SK-N-SH (cell line): ENCODE results near the gene LGALS13. TPM values are rescaled to one million over a fixed set of nuclear protein-coding genes. Genes with fewer than 3 reads are reported as not detected.

Source experiments
- CTCF ChIA-PET: fragments of 300-600, 350-600 bp; formaldehyde crosslinking; extraction: SDS; loops from one replicate; lab custom pipeline; 2021; lab: Yijun Ruan, JAX
- POLR2A ChIA-PET: fragments of 350-600 bp; sonication (Branson Sonifier 250); formaldehyde crosslinking; extraction: SDS; loops from one replicate; lab custom pipeline; 2020; ENCODE audit warnings: antibody characterized with exemption, inconsistent platforms; lab: Yijun Ruan, JAX
- DNase-seq: peaks from one replicate; pipeline ENCODE4 v3.0.0; 2012
- H2AFZ ChIP-seq: fragments of 200-600 bp; sonication (generic); 2 replicates; pipeline ENCODE4 v1.8.1; 2016; ENCODE audit warnings: antibody characterized with exemption, mild to moderate bottlenecking, low read depth
- H3F3A ChIP-seq: fragments of 200-600 bp; sonication (generic); replicated peaks from 2 replicates; pipeline ENCODE3; 2016; ENCODE audit warnings: antibody characterized with exemption, mild to moderate bottlenecking; ENCODE audit not compliant: insufficient read depth
- H3K27ac ChIP-seq, 2 experiments: fragments of 200-500 bp in 1 of 2; fragments of 200-600 bp in 1 of 2; sonication (Bioruptor generic) in 1 of 2; sonication (generic), shearing (Covaris generic) in 1 of 2; 2 replicates each; pipeline versions ENCODE4 v1.5.1 to v1.6.1; 2014 to 2016; ENCODE audit warnings: low read depth in 2 of 2, inconsistent platforms in 1 of 2, low read length in 1 of 2, mild to moderate bottlenecking in 1 of 2, mixed read lengths in 1 of 2
- H3K27me3 ChIP-seq: fragments of 200-600 bp; sonication (generic), shearing (Covaris generic); 2 replicates; pipeline ENCODE4 v1.6.1; 2016; ENCODE audit warnings: mixed run types; ENCODE audit not compliant: insufficient read depth
- H3K36me3 ChIP-seq, 2 experiments: fragments of 200-500 bp in 1 of 2; fragments of 200-600 bp in 1 of 2; sonication (Bioruptor generic) in 1 of 2; sonication (generic) in 1 of 2; replicated peaks in 1 of 2; 2 replicates each; pipeline versions ENCODE3 to v1.5.1; 2014 to 2016; ENCODE audit warnings: low read length in 1 of 2, mild to moderate bottlenecking in 1 of 2; ENCODE audit not compliant: insufficient read depth in 2 of 2, control insufficient read depth in 1 of 2
- H3K4me1 ChIP-seq, 2 experiments: fragments of 200-500 bp in 1 of 2; fragments of 200-600 bp in 1 of 2; sonication (Bioruptor generic) in 1 of 2; sonication (generic), shearing (Covaris generic) in 1 of 2; 2 replicates each; pipeline versions ENCODE4 v1.5.1 to v1.6.1; 2014 to 2016; ENCODE audit warnings: low read depth in 1 of 2, low read length in 1 of 2, mixed run types in 1 of 2; ENCODE audit not compliant: insufficient read depth in 2 of 2, control insufficient read depth in 1 of 2
- H3K4me2 ChIP-seq: fragments of 200-600 bp; sonication (generic), shearing (Covaris generic); 2 replicates; pipeline ENCODE4 v1.6.1; 2017; ENCODE audit warnings: mixed run types
- H3K4me3 ChIP-seq, 2 experiments: fragments of 200-500 bp in 1 of 2; fragments of 200-600 bp in 1 of 2; sonication (Bioruptor generic) in 1 of 2; sonication (generic), shearing (Covaris generic) in 1 of 2; 2 replicates each; pipeline versions ENCODE4 v1.5.1 to v1.8.1; 2014 to 2016; ENCODE audit warnings: low read depth in 2 of 2, inconsistent platforms in 1 of 2, low read length in 1 of 2, mild to moderate bottlenecking in 1 of 2, mixed read lengths in 1 of 2, moderate library complexity in 1 of 2
- H3K79me2 ChIP-seq: fragments of 200-600 bp; sonication (generic); 2 replicates; pipeline ENCODE4 v1.8.1; 2017; ENCODE audit warnings: mild to moderate bottlenecking; ENCODE audit not compliant: insufficient read depth
- H3K9ac ChIP-seq: fragments of 200-600 bp; sonication (generic); 2 replicates; pipeline ENCODE4 v1.6.1; 2017; ENCODE audit warnings: mixed run types
- H3K9me2 ChIP-seq: fragments of 200-600 bp; sonication (generic); 2 replicates; pipeline ENCODE4 v1.6.1; 2017; ENCODE audit warnings: mixed run types
- H3K9me3 ChIP-seq: fragments of 200-600 bp; sonication (generic); 2 replicates; pipeline ENCODE4 v1.6.1; 2017; ENCODE audit warnings: mixed run types, mild to moderate bottlenecking, moderate library complexity
- H4K20me1 ChIP-seq: fragments of 200-600 bp; sonication (generic); 2 replicates; pipeline ENCODE4 v1.6.1; 2017; ENCODE audit warnings: mild to moderate bottlenecking, mixed run types; ENCODE audit not compliant: insufficient read depth
- ELF1 ChIP-seq: IDR thresholded peaks from 2 replicates; pipeline ENCODE4 v1.4.0; 2012
- EZH2phosphoT487 ChIP-seq: fragments of 200-600 bp; sonication (generic); IDR thresholded peaks from 2 replicates; pipeline ENCODE4 v1.6.1; 2017; ENCODE audit warnings: low read depth, mixed run types, mild to moderate bottlenecking, antibody characterized with exemption, moderate library complexity, borderline replicate concordance
- FOSL2 ChIP-seq: IDR thresholded peaks from 2 replicates; pipeline ENCODE4 v1.4.0; 2012; ENCODE audit warnings: low read depth, mild to moderate bottlenecking, moderate library complexity, borderline replicate concordance
- FOXJ3 ChIP-seq: sonication (generic); formaldehyde crosslinking; IDR thresholded peaks from 2 replicates; pipeline ENCODE4 v1.5.1; 2020; ENCODE audit warnings: mild to moderate bottlenecking, missing genetic modification reagents
- GABPA ChIP-seq: IDR thresholded peaks from 2 replicates; pipeline ENCODE4 v1.4.0; 2012; ENCODE audit warnings: low read depth, mild to moderate bottlenecking
- JUND ChIP-seq: IDR thresholded peaks from 2 replicates; pipeline ENCODE4 v1.4.0; 2012
- MEF2A ChIP-seq: IDR thresholded peaks from 2 replicates; pipeline ENCODE4 v1.4.0; 2012; ENCODE audit warnings: low read depth, borderline replicate concordance
- NRF1 ChIP-seq: IDR thresholded peaks from 2 replicates; pipeline ENCODE4 v1.6.1; 2012; ENCODE audit warnings: low read depth, mild to moderate bottlenecking, low read length
- POLR2AphosphoS5 ChIP-seq: IDR thresholded peaks from 2 replicates; pipeline ENCODE4 v1.6.1; 2012; ENCODE audit warnings: low read depth, low read length
- RAD21 ChIP-seq: IDR thresholded peaks from 2 replicates; pipeline ENCODE4 v1.6.1; 2012; ENCODE audit warnings: mild to moderate bottlenecking, low read length
- RCOR1 ChIP-seq: fragments of 150-350 bp; IDR thresholded peaks from 2 replicates; pipeline ENCODE4 v1.6.1; 2017; ENCODE audit warnings: antibody characterized with exemption, low read length
- RFX5 ChIP-seq: IDR thresholded peaks from 2 replicates; pipeline ENCODE4 v1.6.1; 2012; ENCODE audit warnings: mild to moderate bottlenecking, improper control_type of control experiment, low read length
- RXRA ChIP-seq: IDR thresholded peaks from 2 replicates; pipeline ENCODE4 v1.4.0; 2012; ENCODE audit warnings: low read depth, mild to moderate bottlenecking, borderline replicate concordance
- SIN3A ChIP-seq: IDR thresholded peaks from 2 replicates; pipeline ENCODE4 v1.6.1; 2012; ENCODE audit warnings: low read depth, mild to moderate bottlenecking, low read length, moderate library complexity, borderline replicate concordance
- SMC3 ChIP-seq: IDR thresholded peaks from 2 replicates; pipeline ENCODE4 v1.6.1; 2012; ENCODE audit warnings: low read depth, low read length, improper control_type of control experiment
- TAF1 ChIP-seq: IDR thresholded peaks from 2 replicates; pipeline ENCODE4 v1.6.1; 2012; ENCODE audit warnings: low read depth, mild to moderate bottlenecking, low read length, moderate library complexity, borderline replicate concordance
- TEAD4 ChIP-seq: IDR thresholded peaks from 2 replicates; pipeline ENCODE4 v1.4.0; 2012; ENCODE audit warnings: mild to moderate bottlenecking, borderline replicate concordance; ENCODE audit not compliant: insufficient read depth
- WGBS: methylation state at CpG from one replicate; pipeline ENCODE4 v1.1.6; 2017; ENCODE audit warnings: low lambda C conversion rate; 5-methylcytosine and 5-hydroxymethylcytosine counted together
- polyA plus RNA-seq, 3 experiments: library from polyadenylated mRNA; depleted of rRNA; stranded (reverse); fragments of >200 nt; gene quantifications; 2 replicates each; pipeline ENCODE4 v1.2.3, GENCODE V29; 2012
- TF ChIP-seq, protein P1 (sequence below): IDR thresholded peaks from 2 replicates; pipeline ENCODE4 v1.4.0; 2012; ENCODE audit warnings: low read depth, borderline replicate concordance
- TF ChIP-seq, protein P2 (sequence below): IDR thresholded peaks from 2 replicates; pipeline ENCODE4; 2012
- TF ChIP-seq, protein P3 (sequence below): fragments of 150-350 bp; IDR thresholded peaks from 2 replicates; pipeline ENCODE4 v1.6.1; 2016; ENCODE audit warnings: mild to moderate bottlenecking, low read depth, low read length

LGALS13 gene
- polyA plus RNA-seq, 1 of the 3 experiments (the other 2 are of a cell fraction) = not detected

DNA sequence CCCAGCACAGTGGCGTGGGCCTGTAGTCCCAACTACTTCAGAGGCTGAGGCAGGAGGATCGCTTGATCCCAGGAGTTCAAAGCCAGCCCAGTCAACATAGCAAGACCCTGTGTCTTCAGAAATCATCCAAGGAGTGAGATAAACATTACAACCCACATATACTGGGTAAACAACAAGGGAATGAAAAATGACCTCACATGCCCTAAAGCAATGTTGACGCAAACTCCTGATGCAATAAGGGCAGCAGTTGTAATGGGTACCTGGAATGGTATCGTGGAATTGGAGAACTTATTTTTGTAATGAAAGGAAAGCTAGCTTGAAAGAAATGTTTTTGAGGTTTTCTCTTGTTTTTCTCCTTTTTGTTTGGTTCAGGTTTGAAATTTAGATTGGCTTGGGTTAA is 28.9 kb downstream of the LGALS13 start:
- WGBS = 8% methylated on average over 4 of the region's 4 CpGs
- H3F3A ChIP-seq = no peaks in the 10 kb centered on the region
- H3K4me1 ChIP-seq = no peaks in the 10 kb centered on the region
- H3K27ac ChIP-seq = no peak overlapping the region
- no peaks in the 10 kb centered on the region for H3K27me3 ChIP-seq
- no peaks in the 10 kb centered on the region for H4K20me1 ChIP-seq
- no peaks in the 10 kb centered on the region for H3K9me2 ChIP-seq
- no peaks in the 10 kb centered on the region for H3K79me2 ChIP-seq
- no peak overlapping the region for H3K9ac ChIP-seq
- TF ChIP-seq SIN3A (no peak), TEAD4 (no peak), EZH2phosphoT487 (no peak), RXRA (no peak), TAF1 (no peak), SMC3 (no peak), FOXJ3 (CRISPR knock-in tag) (no peak), RFX5 (no peak), JUND (no peak), FOSL2 (no peak), RCOR1 (no peak), GABPA (no peak)
- TF ChIP-seq, protein P1, sequence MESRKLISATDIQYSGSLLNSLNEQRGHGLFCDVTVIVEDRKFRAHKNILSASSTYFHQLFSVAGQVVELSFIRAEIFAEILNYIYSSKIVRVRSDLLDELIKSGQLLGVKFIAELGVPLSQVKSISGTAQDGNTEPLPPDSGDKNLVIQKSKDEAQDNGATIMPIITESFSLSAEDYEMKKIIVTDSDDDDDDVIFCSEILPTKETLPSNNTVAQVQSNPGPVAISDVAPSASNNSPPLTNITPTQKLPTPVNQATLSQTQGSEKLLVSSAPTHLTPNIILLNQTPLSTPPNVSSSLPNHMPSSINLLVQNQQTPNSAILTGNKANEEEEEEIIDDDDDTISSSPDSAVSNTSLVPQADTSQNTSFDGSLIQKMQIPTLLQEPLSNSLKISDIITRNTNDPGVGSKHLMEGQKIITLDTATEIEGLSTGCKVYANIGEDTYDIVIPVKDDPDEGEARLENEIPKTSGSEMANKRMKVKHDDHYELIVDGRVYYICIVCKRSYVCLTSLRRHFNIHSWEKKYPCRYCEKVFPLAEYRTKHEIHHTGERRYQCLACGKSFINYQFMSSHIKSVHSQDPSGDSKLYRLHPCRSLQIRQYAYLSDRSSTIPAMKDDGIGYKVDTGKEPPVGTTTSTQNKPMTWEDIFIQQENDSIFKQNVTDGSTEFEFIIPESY = no peak
- no peaks in the 10 kb centered on the region for H3K9me3 ChIP-seq
- no peak overlapping the region for H3K4me3 ChIP-seq
- no peak for DNase-seq
- no peaks in the 10 kb centered on the region for H3K36me3 ChIP-seq
- H2AFZ ChIP-seq = no peak overlapping the region
- POLR2A ChIA-PET = no interaction called here
- no peak overlapping the region for H3K4me2 ChIP-seq
- CTCF ChIA-PET = no interaction called here

DNA sequence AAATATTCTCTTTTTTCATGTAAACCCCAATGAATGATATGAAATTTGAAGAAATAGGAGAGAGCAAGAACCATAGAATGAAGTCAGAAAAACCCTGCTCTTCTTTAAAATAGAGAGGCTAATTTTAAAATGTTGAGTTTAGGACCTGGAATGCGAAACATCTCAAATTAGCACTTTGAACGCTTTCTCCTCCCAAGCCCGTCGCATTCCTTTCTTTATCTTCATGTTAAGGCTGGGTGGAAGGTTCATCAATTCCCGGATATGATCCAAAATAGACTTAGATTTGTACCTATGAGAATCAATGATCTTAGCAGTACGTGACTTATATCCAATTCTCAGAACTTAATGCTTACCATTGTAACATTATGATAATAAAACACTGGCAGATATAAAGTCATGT is 29.3 kb downstream of the LGALS13 start:
- Histone ChIP-seq H3K36me3 (no peaks in the 10 kb centered on the region), H2AFZ (no peak overlapping the region), H3K9me2 (no peaks in the 10 kb centered on the region), H3K4me2 (no peak overlapping the region), H3K27me3 (no peaks in the 10 kb centered on the region), H3K9ac (no peak overlapping the region)
- no peak for DNase-seq
- ChIA-PET POLR2A (no interaction called here), CTCF (no interaction called here)
- TF ChIP-seq ELF1 (no peak), POLR2AphosphoS5 (no peak), MEF2A (no peak), RCOR1 (no peak), FOSL2 (no peak), SIN3A (no peak), RAD21 (no peak), JUND (no peak), NRF1 (no peak), FOXJ3 (CRISPR knock-in tag) (no peak)
- TF ChIP-seq, protein P2, sequence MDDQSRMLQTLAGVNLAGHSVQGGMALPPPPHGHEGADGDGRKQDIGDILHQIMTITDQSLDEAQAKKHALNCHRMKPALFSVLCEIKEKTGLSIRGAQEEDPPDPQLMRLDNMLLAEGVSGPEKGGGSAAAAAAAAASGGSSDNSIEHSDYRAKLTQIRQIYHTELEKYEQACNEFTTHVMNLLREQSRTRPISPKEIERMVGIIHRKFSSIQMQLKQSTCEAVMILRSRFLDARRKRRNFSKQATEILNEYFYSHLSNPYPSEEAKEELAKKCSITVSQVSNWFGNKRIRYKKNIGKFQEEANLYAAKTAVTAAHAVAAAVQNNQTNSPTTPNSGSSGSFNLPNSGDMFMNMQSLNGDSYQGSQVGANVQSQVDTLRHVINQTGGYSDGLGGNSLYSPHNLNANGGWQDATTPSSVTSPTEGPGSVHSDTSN = no peak
- TF ChIP-seq, protein P3, sequence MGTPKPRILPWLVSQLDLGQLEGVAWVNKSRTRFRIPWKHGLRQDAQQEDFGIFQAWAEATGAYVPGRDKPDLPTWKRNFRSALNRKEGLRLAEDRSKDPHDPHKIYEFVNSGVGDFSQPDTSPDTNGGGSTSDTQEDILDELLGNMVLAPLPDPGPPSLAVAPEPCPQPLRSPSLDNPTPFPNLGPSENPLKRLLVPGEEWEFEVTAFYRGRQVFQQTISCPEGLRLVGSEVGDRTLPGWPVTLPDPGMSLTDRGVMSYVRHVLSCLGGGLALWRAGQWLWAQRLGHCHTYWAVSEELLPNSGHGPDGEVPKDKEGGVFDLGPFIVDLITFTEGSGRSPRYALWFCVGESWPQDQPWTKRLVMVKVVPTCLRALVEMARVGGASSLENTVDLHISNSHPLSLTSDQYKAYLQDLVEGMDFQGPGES = no peak
- TF ChIP-seq, all 33 proteins: peak for 0
- 6% methylated on average over 6 of the region's 6 CpGs for WGBS
- Histone ChIP-seq H3K4me3 (no peak overlapping the region), H3K27ac (no peak overlapping the region), H3K79me2 (no peaks in the 10 kb centered on the region), H4K20me1 (no peaks in the 10 kb centered on the region), H3F3A (no peaks in the 10 kb centered on the region), H3K4me1 (no peaks in the 10 kb centered on the region), H3K9me3 (no peaks in the 10 kb centered on the region)
